Fibroblast of lung (primary cell): ENCODE data around the gene OCA2.

Experiments used
- CTCF ChIP-seq, 2 donors: IDR thresholded peaks in 1 of 2; conservative IDR thresholded peaks in 1 of 2; 1 replicate in 1 of 2; 2 replicates in 1 of 2; pipeline ENCODE4 v1.5.1; 2011 to 2012; ENCODE audit warnings: low read length in 2 of 2, control low read depth in 1 of 2, inconsistent platforms in 1 of 2, low read depth in 1 of 2, mild to moderate bottlenecking in 1 of 2
- EZH2 ChIP-seq: IDR thresholded peaks from 2 replicates; pipeline ENCODE4 v1.5.1; 2012; ENCODE audit warnings: low read length, control low read depth, mild to moderate bottlenecking; ENCODE audit errors: missing control alignments

GRCh38 chr15:28013480-28013879 lies 85.6 kb downstream of the OCA2 start:
- TF ChIP-seq CTCF (conservative IDR thresholded peaks at IDR 0.05 in 1 of 2, IDR thresholded peaks at IDR 0.05 in 1 of 2; ENCODE audit: low read depth in 1 of 2, low read length in 2 of 2): no peak
- TF ChIP-seq EZH2: no peak
